ENCODE data around the gene JMJD1C. TPM values are rescaled to one million over a fixed set of nuclear protein-coding genes. Genes with fewer than 3 reads are reported as not detected.

JMJD1C gene
- total RNA-seq, 1 donor from 2014 or later = 72.9 TPM

DNA sequence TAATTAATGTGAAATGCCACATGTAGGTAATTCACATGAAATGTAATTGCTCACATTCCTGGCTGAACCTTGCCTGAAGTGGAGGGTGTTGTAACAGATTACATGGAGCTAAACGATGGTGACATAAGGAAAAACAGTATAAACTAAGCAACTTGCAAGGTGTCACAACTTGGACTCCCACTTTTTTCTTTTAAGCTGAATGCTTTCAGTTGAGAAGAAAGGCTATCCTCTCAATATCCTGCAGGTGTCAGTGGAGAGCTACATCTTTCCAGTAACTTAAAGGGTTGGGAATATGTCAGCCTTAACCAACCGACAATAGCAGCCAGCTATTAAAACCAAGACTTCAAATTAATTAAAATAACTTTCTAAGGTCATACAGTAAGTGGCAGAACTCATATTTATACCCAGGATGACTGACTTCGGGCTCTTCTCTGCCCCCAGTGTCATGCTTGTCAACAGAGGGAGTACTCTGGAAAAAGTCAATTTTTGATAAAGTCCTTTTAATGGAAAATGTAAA lies 299.0 kb downstream of the JMJD1C start:
- no peak overlapping the region for H3K4me3 Mint-ChIP-seq (ENCODE audit: unreplicated experiment)
- DNase-seq (ENCODE audit: low spot score) = no peak
- H3K36me3 Mint-ChIP-seq (ENCODE audit: low read depth) = peaks cover 24% of the 10 kb centered on the region
- peaks cover 18% of the 10 kb centered on the region for H3K4me1 Mint-ChIP-seq (ENCODE audit: low read depth)
- no peaks in the 10 kb centered on the region for H3K9me3 Mint-ChIP-seq (ENCODE audit: low read depth)
- TF ChIP-seq, protein P1, sequence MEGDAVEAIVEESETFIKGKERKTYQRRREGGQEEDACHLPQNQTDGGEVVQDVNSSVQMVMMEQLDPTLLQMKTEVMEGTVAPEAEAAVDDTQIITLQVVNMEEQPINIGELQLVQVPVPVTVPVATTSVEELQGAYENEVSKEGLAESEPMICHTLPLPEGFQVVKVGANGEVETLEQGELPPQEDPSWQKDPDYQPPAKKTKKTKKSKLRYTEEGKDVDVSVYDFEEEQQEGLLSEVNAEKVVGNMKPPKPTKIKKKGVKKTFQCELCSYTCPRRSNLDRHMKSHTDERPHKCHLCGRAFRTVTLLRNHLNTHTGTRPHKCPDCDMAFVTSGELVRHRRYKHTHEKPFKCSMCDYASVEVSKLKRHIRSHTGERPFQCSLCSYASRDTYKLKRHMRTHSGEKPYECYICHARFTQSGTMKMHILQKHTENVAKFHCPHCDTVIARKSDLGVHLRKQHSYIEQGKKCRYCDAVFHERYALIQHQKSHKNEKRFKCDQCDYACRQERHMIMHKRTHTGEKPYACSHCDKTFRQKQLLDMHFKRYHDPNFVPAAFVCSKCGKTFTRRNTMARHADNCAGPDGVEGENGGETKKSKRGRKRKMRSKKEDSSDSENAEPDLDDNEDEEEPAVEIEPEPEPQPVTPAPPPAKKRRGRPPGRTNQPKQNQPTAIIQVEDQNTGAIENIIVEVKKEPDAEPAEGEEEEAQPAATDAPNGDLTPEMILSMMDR (IDR thresholded peaks at IDR 0.05) = peak; percentile 91
- no peak overlapping the region for H3K27ac Mint-ChIP-seq (ENCODE audit: unreplicated experiment)
- H3K27me3 Mint-ChIP-seq (ENCODE audit: low read depth) = no peaks in the 10 kb centered on the region

DNA sequence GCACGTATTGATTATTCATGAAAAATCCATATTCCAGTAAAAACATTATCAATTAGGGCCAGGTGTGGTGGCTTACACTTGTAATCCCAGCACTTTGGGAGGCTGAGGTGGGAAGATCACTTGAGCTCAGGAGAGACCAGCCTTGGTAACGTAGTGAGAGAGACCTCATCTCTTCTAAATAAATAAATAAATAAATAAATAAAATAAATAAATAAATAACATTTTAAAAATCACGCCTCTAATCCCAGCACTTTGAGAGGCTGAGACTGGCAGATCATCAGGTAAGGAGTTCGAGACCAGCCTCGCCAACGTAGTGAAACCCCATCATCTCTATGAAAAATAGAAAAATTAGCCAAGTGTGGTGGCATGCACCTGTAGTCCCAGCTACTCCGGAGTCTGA lies 300.5 kb downstream of the JMJD1C start:
- no peaks in the 10 kb centered on the region for H3K9me3 Mint-ChIP-seq (ENCODE audit: low read depth)
- H3K27me3 Mint-ChIP-seq (ENCODE audit: low read depth) = no peaks in the 10 kb centered on the region
- no peak overlapping the region for H3K27ac Mint-ChIP-seq (ENCODE audit: unreplicated experiment)
- H3K4me1 Mint-ChIP-seq (ENCODE audit: low read depth) = peaks cover 15% of the 10 kb centered on the region
- TF ChIP-seq, protein P1 (IDR thresholded peaks at IDR 0.05) = no peak
- H3K4me3 Mint-ChIP-seq (ENCODE audit: unreplicated experiment) = no peak overlapping the region
- H3K36me3 Mint-ChIP-seq (ENCODE audit: low read depth) = peaks cover 21% of the 10 kb centered on the region
- no peak for DNase-seq (ENCODE audit: low spot score)

DNA sequence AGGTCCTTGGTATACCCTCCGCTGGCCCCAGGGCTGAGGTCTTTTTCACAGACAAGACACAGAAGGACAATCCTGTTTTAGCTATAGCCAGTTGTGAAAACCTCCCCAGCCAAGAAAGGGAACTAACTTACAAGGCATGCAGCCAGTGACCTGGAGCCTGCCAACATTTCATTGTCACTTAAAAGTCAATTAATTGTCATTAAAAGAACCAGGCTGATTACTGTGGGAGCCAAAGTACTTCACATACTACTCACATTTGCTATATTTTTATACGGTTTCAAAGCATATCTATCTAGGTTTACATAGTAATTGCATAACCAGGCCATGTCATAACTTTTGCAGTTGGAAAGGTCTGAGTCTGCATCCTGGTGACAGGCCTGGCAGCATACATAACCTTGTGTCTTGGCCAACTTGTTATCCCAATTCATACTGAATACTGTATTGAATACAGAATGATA lies 301.6 kb downstream of the JMJD1C start:
- Mint-ChIP-seq H3K4me1 (ENCODE audit: low read depth) (peaks cover 6% of the 10 kb centered on the region), H3K4me3 (ENCODE audit: unreplicated experiment) (no peak overlapping the region), H3K9me3 (ENCODE audit: low read depth) (no peaks in the 10 kb centered on the region), H3K27me3 (ENCODE audit: low read depth) (no peaks in the 10 kb centered on the region), H3K36me3 (ENCODE audit: low read depth) (peaks cover 17% of the 10 kb centered on the region), H3K27ac (ENCODE audit: unreplicated experiment) (no peak overlapping the region)
- no peak for DNase-seq (ENCODE audit: low spot score)
- TF ChIP-seq, protein P1 (IDR thresholded peaks at IDR 0.05) = no peak

DNA sequence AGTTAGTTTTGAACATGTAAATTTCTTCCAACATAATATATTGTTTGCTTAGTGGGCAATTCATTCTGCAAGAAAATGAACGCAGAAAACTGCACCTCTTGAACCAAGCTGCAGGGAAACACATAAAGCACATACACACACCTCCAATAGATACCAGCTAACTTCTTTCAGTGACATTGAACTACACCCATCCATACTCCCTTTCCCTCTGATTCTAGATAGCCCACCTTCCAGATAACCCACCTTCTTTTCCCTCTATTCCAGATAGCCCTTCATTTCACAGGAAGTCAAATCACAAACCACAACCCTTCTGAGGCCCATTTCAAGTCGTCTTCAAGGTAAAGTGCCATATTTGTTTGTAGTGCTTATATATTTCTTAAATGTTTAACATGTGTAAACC lies 304.2 kb downstream of the JMJD1C start:
- H3K4me1 Mint-ChIP-seq (ENCODE audit: low read depth) = peaks cover 13% of the 10 kb centered on the region
- TF ChIP-seq, protein P1 (IDR thresholded peaks at IDR 0.05) = no peak
- no peak for DNase-seq (ENCODE audit: low spot score)
- peak overlapping the region; percentile 63 for H3K27ac Mint-ChIP-seq (ENCODE audit: unreplicated experiment)
- H3K27me3 Mint-ChIP-seq (ENCODE audit: low read depth) = no peaks in the 10 kb centered on the region
- no peak overlapping the region for H3K4me3 Mint-ChIP-seq (ENCODE audit: unreplicated experiment)
- no peaks in the 10 kb centered on the region for H3K9me3 Mint-ChIP-seq (ENCODE audit: low read depth)
- H3K36me3 Mint-ChIP-seq (ENCODE audit: low read depth) = peaks cover 8% of the 10 kb centered on the region

DNA sequence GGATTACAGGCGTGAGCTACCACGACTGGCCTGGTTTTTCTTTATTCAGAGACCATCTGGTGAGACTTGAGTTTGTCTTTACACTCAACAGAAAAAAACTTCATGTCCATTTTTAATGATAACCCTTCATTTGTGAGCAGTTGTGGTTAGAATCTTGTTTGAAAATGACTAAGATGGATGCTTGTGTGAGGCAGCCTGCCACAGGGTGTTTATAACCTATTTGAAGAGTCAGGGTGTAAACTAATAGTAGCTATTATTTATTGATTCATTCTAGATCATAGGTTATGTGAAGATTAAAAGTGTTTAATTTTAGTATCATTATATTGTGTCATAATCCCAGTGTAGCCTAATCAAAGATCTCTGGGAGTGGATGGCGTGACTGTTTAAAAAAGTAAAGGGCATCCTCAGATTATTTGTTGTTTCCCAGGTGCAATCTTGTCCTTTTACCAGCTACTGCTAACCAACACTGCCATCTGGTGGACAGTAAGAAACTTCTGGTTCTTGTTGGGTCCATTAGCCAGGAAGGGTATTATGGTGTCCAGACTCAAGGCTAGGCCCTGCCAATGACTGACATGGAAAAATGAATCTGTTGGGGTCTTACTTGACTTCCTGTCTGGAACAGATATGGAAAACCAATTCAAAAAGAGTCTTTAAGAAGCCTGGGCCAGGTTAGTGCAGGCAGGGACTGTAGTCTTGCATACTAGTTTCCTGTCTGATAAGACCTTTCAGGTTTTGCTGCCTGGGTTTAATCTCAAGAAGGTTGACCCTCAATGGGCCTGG lies 307.7 kb downstream of the JMJD1C start:
- Mint-ChIP-seq H3K9me3 (ENCODE audit: low read depth) (no peaks in the 10 kb centered on the region), H3K27me3 (ENCODE audit: low read depth) (no peaks in the 10 kb centered on the region), H3K27ac (ENCODE audit: unreplicated experiment) (peak overlapping the region; percentile 45), H3K4me3 (ENCODE audit: unreplicated experiment) (no peak overlapping the region), H3K36me3 (ENCODE audit: low read depth) (peaks cover 16% of the 10 kb centered on the region), H3K4me1 (ENCODE audit: low read depth) (peaks cover 18% of the 10 kb centered on the region)
- TF ChIP-seq, protein P1 (IDR thresholded peaks at IDR 0.05) = peak; percentile 98
- DNase-seq (ENCODE audit: low spot score) = no peak

Measured in chondrocyte (in vitro differentiated cells).